Esophagus squamous epithelium (tissue), 4 donors: ENCODE measurements around the gene PRDX1.

Experiments
- CTCF ChIP-seq, 6 experiments: fragments of 450-650 bp in 4 of 6; fragments of 200-600 bp in 2 of 6; sonication (generic) in 2 of 6; IDR thresholded peaks; one replicate each; pipeline ENCODE4 v1.5.1; 2016 to 2019; ENCODE audit warnings: antibody characterized with exemption in 6 of 6, mild to moderate bottlenecking in 4 of 6, moderate library complexity in 4 of 6
- POLR2A ChIP-seq, 4 donors: fragments of 450-650 bp; IDR thresholded peaks; one replicate each; pipeline ENCODE4 v1.6.1; 2017; ENCODE audit warnings: antibody characterized with exemption in 4 of 4, mild to moderate bottlenecking in 4 of 4, moderate library complexity in 3 of 4

- TF ChIP-seq CTCF (IDR thresholded peaks at IDR 0.05), result no peak
- TF ChIP-seq POLR2A (IDR thresholded peaks at IDR 0.05), result no peak
These were observed 56.4 kb downstream of the PRDX1 start for GRCh38 chr1:45465277-45465676.
